HG02759 (cell line): Measurements from ENCODE around the gene KIF3C.

Source experiments
- ATAC-seq: cut with Tn5 transposase; IDR thresholded peaks from one replicate; pipeline ENCODE4 v1.9.1; 2021; ENCODE audit warnings: mild to moderate bottlenecking, moderate library complexity; ENCODE audit not compliant: unreplicated experiment

KIF3C gene

GRCh38 chr2:25881764-25882163 is 100.5 kb downstream of the KIF3C start:
- ATAC-seq: no peak

- ATAC-seq: no peak
These were observed 103.1 kb downstream of the KIF3C start for GRCh38 chr2:25879133-25879730.

- ATAC-seq: peak; percentile 97
These were observed 103.8 kb downstream of the KIF3C start, which contains the start of gene ASXL2 for GRCh38 chr2:25878361-25879132. Gene ASXL2, minus strand, starts transcription at chr2:25878487. Its CDS starts 265 bp downstream, at chr2:25878222.

GRCh38 chr2:25877431-25878360 is 104.6 kb downstream of the KIF3C start:
- peak; percentile 44 for ATAC-seq
